ENCODE data around the gene SV2B.

DNA sequence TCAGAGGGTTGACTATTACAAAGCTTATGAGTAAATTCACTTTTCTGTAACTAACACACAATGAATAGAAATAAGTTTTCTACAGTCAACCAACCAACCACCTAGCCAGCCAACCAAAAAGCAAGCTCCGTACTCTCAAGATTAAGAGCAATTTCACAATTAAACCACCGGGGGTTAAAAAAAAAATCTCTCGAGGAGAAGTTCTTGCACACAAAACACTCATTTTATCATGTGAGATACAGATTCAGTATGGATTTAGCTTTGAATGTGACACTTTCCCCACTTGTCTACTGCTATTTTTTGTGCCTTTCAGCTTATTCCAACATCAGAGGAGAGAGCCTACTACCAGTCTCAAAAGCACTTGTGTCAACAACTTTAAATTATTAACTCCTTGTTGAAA lies 135.3 kb downstream of the SV2B start:
- TF ChIP-seq, protein P1, sequence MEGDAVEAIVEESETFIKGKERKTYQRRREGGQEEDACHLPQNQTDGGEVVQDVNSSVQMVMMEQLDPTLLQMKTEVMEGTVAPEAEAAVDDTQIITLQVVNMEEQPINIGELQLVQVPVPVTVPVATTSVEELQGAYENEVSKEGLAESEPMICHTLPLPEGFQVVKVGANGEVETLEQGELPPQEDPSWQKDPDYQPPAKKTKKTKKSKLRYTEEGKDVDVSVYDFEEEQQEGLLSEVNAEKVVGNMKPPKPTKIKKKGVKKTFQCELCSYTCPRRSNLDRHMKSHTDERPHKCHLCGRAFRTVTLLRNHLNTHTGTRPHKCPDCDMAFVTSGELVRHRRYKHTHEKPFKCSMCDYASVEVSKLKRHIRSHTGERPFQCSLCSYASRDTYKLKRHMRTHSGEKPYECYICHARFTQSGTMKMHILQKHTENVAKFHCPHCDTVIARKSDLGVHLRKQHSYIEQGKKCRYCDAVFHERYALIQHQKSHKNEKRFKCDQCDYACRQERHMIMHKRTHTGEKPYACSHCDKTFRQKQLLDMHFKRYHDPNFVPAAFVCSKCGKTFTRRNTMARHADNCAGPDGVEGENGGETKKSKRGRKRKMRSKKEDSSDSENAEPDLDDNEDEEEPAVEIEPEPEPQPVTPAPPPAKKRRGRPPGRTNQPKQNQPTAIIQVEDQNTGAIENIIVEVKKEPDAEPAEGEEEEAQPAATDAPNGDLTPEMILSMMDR (IDR thresholded peaks at IDR 0.05), result no peak
- no peak for TF ChIP-seq EZH2 (IDR thresholded peaks at IDR 0.05; ENCODE audit: borderline replicate concordance, insufficient read depth, low read depth, low read length, poor library complexity, severe bottlenecking)

Data from B cell (primary cell).